Renal cortex interstitium (tissue), 11 donors: ENCODE results near the gene NT5C. TPM values are rescaled to one million over a fixed set of nuclear protein-coding genes. Genes with fewer than 3 reads are reported as not detected.

Experiments used
- DNase-seq, 11 donors: peaks; one replicate each; pipeline ENCODE4 v3.0.0-alpha.2; 2013; ENCODE audit warnings: low read depth in 9 of 11, low spot score in 4 of 11; ENCODE audit errors: extremely low read depth in 1 of 11
- polyA plus RNA-seq, 3 donors: library from polyadenylated mRNA; unstranded; fragments of 120-200 nt; gene quantifications; one replicate each; pipeline ENCODE4 v1.2.1, GENCODE V29; 2013; ENCODE audit not compliant: insufficient read length in 3 of 3

The NT5C gene
- polyA plus RNA-seq, 3 donors = 46.9 to 70.1 (median 61.7) TPM

GRCh38 chr17:75086496-75087181 lies 44.9 kb downstream of the NT5C start:
- DNase-seq = no peak

DNA sequence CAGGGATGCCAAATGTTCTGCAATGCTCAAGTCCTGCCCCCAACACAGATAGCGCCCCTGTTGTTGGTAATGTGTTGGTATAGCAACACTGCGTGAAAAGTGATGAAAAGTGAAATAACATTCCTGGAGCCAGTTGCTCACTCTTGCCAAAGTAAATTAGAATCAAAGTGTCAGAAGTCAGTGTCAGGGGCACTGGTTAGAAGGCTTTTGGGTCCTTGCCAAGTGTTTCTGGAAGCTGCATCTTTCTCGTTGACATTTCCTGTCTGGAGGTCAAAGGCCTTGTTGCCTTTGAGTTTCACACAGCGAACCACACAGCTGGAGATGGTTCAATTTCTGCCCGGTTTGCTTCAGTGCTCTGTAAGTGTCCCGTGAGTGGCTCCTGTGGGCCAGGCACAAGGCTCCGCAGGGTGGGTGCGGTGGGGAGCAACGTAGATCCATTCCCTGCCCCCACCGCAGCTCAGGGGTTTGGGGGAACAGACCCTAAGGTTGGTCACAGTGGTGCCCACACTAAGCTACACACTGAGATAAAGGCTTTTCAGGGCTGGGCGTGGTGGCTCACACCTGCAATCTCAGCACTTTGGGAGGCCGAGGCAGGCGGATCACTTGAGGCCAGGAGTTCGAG lies 47.4 kb downstream of the NT5C start:
- no peak for DNase-seq

DNA sequence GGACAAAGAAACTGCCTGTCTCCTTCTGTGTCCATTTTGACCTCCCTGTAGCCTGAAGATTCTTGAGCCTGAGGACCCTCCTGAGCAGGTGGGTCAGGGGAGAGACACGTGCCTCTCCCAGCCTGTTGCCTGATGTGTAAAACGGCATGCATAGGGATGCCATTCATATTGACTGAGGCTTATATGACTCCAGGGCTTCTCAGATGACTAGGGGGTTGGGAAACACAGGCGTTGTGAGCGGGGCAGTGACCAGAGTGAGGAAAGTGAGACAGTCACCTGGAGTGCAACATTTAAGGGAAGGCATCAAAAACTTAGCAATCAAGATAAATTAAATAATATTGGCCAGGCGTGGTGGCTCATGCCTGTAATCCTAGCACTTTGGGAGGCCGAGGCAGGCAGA lies 48.9 kb downstream of the NT5C start:
- no peak for DNase-seq

- DNase-seq = no peak
Observed at GRCh38 chr17:75081611-75082540, 49.7 kb downstream of the NT5C start.

Other genes starting within 250 kb of the NT5C start
- gene FADS6, start 238.1 kb downstream of the NT5C start, polyA plus RNA-seq = under 1 TPM; 0.25 to 0.67 (median 0.29) TPM
- 1 to 10 TPM in 1 of 3 donors, under 1 TPM in 2; 0.56 to 1.2 (median 0.70) TPM for gene USH1G, start 208.5 kb downstream of the NT5C start, polyA plus RNA-seq
- not detected for gene OTOP2, start 207.5 kb downstream of the NT5C start, polyA plus RNA-seq
- gene OTOP3, start 195.8 kb downstream of the NT5C start, polyA plus RNA-seq = not detected
- 10 to 100 TPM in 2 of 3 donors, 1 to 10 TPM in 1; 9.2 to 16.8 (median 13.8) TPM for gene HID1, start 159.0 kb downstream of the NT5C start, polyA plus RNA-seq
- gene CDR2L, start 144.1 kb downstream of the NT5C start, polyA plus RNA-seq = 10 to 100 TPM in 1 of 3 donors, 1 to 10 TPM in 2; 8.0 to 11.4 (median 8.8) TPM
- 10 to 100 TPM; 26.1 to 28.4 (median 27.0) TPM for gene MRPL58, start 119.1 kb downstream of the NT5C start, polyA plus RNA-seq
- gene ATP5PD, start 84.8 kb downstream of the NT5C start, polyA plus RNA-seq = 100 to 1,000 TPM; 297 to 353 (median 303) TPM
- 10 to 100 TPM; 28.8 to 32.0 (median 30.2) TPM for gene KCTD2, start 84.5 kb downstream of the NT5C start, polyA plus RNA-seq
- gene SLC16A5, start 43.8 kb downstream of the NT5C start, polyA plus RNA-seq = 10 to 100 TPM; 22.0 to 38.4 (median 26.1) TPM
- gene ARMC7, start 21.8 kb downstream of the NT5C start, polyA plus RNA-seq = 10 to 100 TPM; 15.2 to 17.7 (median 15.8) TPM
- 100 to 1,000 TPM in 2 of 3 donors, 10 to 100 TPM in 1; 98.8 to 104 (median 104) TPM for gene JPT1, start 22.8 kb upstream of the NT5C start, polyA plus RNA-seq
- 100 to 1,000 TPM; 609 to 769 (median 709) TPM for gene SUMO2, start 51.2 kb upstream of the NT5C start, polyA plus RNA-seq
- 10 to 100 TPM; 69.4 to 74.8 (median 70.6) TPM for gene NUP85, start 73.9 kb upstream of the NT5C start, polyA plus RNA-seq
- 10 to 100 TPM; 44.3 to 46.9 (median 44.3) TPM for gene GGA3, start 129.9 kb upstream of the NT5C start, polyA plus RNA-seq
- 10 to 100 TPM; 66.3 to 77.0 (median 72.5) TPM for gene MRPS7, start 130.1 kb upstream of the NT5C start, polyA plus RNA-seq
- 10 to 100 TPM; 18.5 to 22.3 (median 20.4) TPM for gene MIF4GD, start 139.5 kb upstream of the NT5C start, polyA plus RNA-seq
- 1 to 10 TPM; 7.1 to 8.7 (median 8.7) TPM for gene SLC25A19, start 157.7 kb upstream of the NT5C start, polyA plus RNA-seq